Measurements from ENCODE around the gene FCER1G.

DNA sequence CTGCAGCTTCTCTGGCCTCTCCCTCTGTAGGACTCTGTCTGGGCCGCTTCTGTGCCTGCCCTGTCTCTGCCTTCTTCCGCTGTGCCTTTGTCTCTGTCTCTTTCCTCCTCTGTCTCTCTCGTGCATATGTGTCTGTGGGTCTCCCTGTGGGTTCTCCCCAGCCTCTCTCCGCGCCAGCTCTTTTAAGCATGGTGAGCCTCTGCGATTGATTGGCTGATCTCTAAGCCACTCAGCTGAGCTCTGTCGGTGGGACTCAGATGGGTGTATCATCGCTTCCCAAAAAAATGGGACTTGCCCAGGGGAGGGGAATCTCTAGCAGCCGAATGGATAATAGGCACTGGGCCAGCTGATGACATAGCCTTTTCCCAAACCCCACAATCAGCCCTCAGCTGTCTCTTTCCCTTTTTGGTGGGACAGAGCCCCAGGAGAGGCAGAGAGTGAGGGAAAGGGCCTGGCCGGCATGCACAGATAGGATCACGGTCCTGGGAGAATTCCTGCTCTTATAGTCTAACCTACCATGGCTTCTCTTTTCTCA, 16.1 kb upstream of the FCER1G start, which contains the start of gene ADAMTS4:
- TF ChIP-seq, protein P1, sequence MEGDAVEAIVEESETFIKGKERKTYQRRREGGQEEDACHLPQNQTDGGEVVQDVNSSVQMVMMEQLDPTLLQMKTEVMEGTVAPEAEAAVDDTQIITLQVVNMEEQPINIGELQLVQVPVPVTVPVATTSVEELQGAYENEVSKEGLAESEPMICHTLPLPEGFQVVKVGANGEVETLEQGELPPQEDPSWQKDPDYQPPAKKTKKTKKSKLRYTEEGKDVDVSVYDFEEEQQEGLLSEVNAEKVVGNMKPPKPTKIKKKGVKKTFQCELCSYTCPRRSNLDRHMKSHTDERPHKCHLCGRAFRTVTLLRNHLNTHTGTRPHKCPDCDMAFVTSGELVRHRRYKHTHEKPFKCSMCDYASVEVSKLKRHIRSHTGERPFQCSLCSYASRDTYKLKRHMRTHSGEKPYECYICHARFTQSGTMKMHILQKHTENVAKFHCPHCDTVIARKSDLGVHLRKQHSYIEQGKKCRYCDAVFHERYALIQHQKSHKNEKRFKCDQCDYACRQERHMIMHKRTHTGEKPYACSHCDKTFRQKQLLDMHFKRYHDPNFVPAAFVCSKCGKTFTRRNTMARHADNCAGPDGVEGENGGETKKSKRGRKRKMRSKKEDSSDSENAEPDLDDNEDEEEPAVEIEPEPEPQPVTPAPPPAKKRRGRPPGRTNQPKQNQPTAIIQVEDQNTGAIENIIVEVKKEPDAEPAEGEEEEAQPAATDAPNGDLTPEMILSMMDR (conservative IDR thresholded peaks at IDR 0.05; ENCODE audit: low read depth, low read length) = no peak
- no peak for TF ChIP-seq EZH2 (IDR thresholded peaks at IDR 0.05; ENCODE audit: low read length, unreplicated experiment)
